Esophagus squamous epithelium (tissue), 4 donors: ENCODE results near the gene TMC4.

Experiments
- POLR2A ChIP-seq, 4 donors: fragments of 450-650 bp; IDR thresholded peaks; one replicate each; pipeline ENCODE4 v1.6.1; 2017; ENCODE audit warnings: antibody characterized with exemption in 4 of 4, mild to moderate bottlenecking in 4 of 4, moderate library complexity in 3 of 4
- TF ChIP-seq, protein P1 (sequence below), 6 experiments: fragments of 450-650 bp in 4 of 6; fragments of 200-600 bp in 2 of 6; sonication (generic) in 2 of 6; IDR thresholded peaks; one replicate each; pipeline ENCODE4 v1.5.1; 2016 to 2019; ENCODE audit warnings: antibody characterized with exemption in 6 of 6, mild to moderate bottlenecking in 4 of 6, moderate library complexity in 4 of 6

DNA sequence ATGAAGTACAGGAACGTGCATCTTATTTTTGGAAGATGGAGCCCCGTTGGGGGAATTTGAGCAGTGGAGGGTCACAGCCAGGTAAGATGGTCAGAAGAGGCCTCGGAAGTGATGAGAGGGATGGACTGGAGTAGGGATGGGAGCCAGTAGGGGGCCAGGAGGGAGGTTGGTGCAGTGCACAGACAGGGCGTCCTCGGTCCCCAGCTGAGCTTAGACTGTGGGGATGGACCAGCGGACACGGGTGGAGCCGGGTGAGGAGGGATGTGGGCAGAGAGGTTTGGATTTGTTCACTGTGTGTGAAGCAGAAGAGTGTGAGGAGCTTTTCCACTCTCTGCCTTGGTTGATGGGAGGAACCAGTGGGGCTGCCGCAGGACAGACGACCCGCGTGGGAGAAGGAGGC lies 38.3 kb upstream of the TMC4 start:
- TF ChIP-seq, protein P1, sequence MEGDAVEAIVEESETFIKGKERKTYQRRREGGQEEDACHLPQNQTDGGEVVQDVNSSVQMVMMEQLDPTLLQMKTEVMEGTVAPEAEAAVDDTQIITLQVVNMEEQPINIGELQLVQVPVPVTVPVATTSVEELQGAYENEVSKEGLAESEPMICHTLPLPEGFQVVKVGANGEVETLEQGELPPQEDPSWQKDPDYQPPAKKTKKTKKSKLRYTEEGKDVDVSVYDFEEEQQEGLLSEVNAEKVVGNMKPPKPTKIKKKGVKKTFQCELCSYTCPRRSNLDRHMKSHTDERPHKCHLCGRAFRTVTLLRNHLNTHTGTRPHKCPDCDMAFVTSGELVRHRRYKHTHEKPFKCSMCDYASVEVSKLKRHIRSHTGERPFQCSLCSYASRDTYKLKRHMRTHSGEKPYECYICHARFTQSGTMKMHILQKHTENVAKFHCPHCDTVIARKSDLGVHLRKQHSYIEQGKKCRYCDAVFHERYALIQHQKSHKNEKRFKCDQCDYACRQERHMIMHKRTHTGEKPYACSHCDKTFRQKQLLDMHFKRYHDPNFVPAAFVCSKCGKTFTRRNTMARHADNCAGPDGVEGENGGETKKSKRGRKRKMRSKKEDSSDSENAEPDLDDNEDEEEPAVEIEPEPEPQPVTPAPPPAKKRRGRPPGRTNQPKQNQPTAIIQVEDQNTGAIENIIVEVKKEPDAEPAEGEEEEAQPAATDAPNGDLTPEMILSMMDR (IDR thresholded peaks at IDR 0.05): no peak
- TF ChIP-seq POLR2A (IDR thresholded peaks at IDR 0.05): no peak
